SK-N-SH treated with all-trans-retinoic acid at 6 μM for 48 hours (cell line): Measurements from ENCODE around the gene ANKMY2.
"Not testable (repeated sequence)": the region's sequence is repeated elsewhere in the genome, so short reads cannot be mapped to it uniquely, and the experiment has no call there.

Experiments
- ATAC-seq: fragments of 200-7000 bp; cut with Tn5 transposase; 3 replicates; pipeline ENCODE4 v1.9.1; 2020; ENCODE audit warnings: mild to moderate bottlenecking, moderate library complexity
- ARNTL ChIP-seq: fragments of 450-650 bp; formaldehyde crosslinking; IDR thresholded peaks from 2 replicates; pipeline ENCODE4 v1.5.0; 2020; ENCODE audit warnings: low read depth, mild to moderate bottlenecking, moderate library complexity, borderline replicate concordance
- BACH2 ChIP-seq: fragments of 250-450 bp; sonication (Bioruptor Pico); IDR thresholded peaks from 2 replicates; pipeline ENCODE4 v1.9.0; 2021; ENCODE audit warnings: mild to moderate bottlenecking, borderline replicate concordance
- CREB5 ChIP-seq: fragments of 250-450 bp; sonication (Bioruptor Pico); IDR thresholded peaks from 2 replicates; pipeline ENCODE4 v1.5.1; 2020; ENCODE audit warnings: low read depth, mild to moderate bottlenecking, moderate library complexity
- CSDC2 ChIP-seq: fragments of 250-450 bp; sonication (Bioruptor Pico); IDR thresholded peaks from 2 replicates; pipeline ENCODE4 v1.5.0; 2020; ENCODE audit warnings: mild to moderate bottlenecking, moderate library complexity
- CSRNP3 ChIP-seq: fragments of 250-450 bp; sonication (Bioruptor Pico); IDR thresholded peaks from 2 replicates; pipeline ENCODE4 v1.5.1; 2021; ENCODE audit warnings: mild to moderate bottlenecking, moderate library complexity
- ESRRG ChIP-seq: fragments of 250-450 bp; sonication (Bioruptor Pico); IDR thresholded peaks from 2 replicates; pipeline ENCODE4 v1.6.1; 2021; ENCODE audit warnings: mild to moderate bottlenecking
- GLIS3 ChIP-seq: fragments of 250-450 bp; sonication (Bioruptor Pico); IDR thresholded peaks from 2 replicates; pipeline ENCODE4 v1.5.0; 2020; ENCODE audit warnings: mild to moderate bottlenecking, moderate library complexity
- ISL1 ChIP-seq: fragments of 250-450 bp; sonication (Bioruptor Pico); IDR thresholded peaks from 2 replicates; pipeline ENCODE4 v2.1.2; 2022; ENCODE audit warnings: mild to moderate bottlenecking, moderate library complexity
- OSR1 ChIP-seq: fragments of 250-450 bp; sonication (Bioruptor Pico); IDR thresholded peaks from 2 replicates; pipeline ENCODE4 v1.8.0; 2022; ENCODE audit warnings: moderate library complexity, mild to moderate bottlenecking, inconsistent platforms
- PATZ1 ChIP-seq: fragments of 250-450 bp; sonication (Bioruptor Pico); IDR thresholded peaks from 2 replicates; pipeline ENCODE4 v1.8.0; 2020; ENCODE audit warnings: mild to moderate bottlenecking, moderate library complexity, borderline replicate concordance
- POU6F1 ChIP-seq: fragments of 250-450 bp; sonication (Bioruptor Pico); IDR thresholded peaks from 2 replicates; pipeline ENCODE4 v1.8.0; 2021; ENCODE audit warnings: low read depth, mild to moderate bottlenecking, moderate library complexity, borderline replicate concordance
- PPARA ChIP-seq: fragments of 250-450 bp; sonication (Bioruptor Pico); IDR thresholded peaks from 2 replicates; pipeline ENCODE4 v1.5.0; 2020; ENCODE audit warnings: mild to moderate bottlenecking, borderline replicate concordance
- RARB ChIP-seq: fragments of 250-450 bp; sonication (Bioruptor Pico); IDR thresholded peaks from 2 replicates; pipeline ENCODE4 v1.8.0; 2021; ENCODE audit warnings: mild to moderate bottlenecking, moderate library complexity
- SNAI2 ChIP-seq: fragments of 250-450 bp; sonication (Bioruptor Pico); IDR thresholded peaks from 2 replicates; pipeline ENCODE4 v1.5.0; 2020; ENCODE audit warnings: mild to moderate bottlenecking, moderate library complexity
- TCF4 ChIP-seq: fragments of 250-450 bp; sonication (Bioruptor Pico); IDR thresholded peaks from 2 replicates; pipeline ENCODE4 v1.8.0; 2021; ENCODE audit warnings: mild to moderate bottlenecking, moderate library complexity, borderline replicate concordance
- TOX ChIP-seq: fragments of 250-450 bp; sonication (Bioruptor Pico); IDR thresholded peaks from 2 replicates; pipeline ENCODE4 v1.8.0; 2021; ENCODE audit warnings: mild to moderate bottlenecking, moderate library complexity, borderline replicate concordance
- ZC3H10 ChIP-seq: fragments of 250-450 bp; sonication (Bioruptor Pico); IDR thresholded peaks from 2 replicates; pipeline ENCODE4 v1.5.1; 2021; ENCODE audit warnings: mild to moderate bottlenecking, moderate library complexity
- ZFP3 ChIP-seq: fragments of 250-450 bp; sonication (Bioruptor Pico); IDR thresholded peaks from 2 replicates; pipeline ENCODE4 v1.5.0; 2020; ENCODE audit warnings: mild to moderate bottlenecking, moderate library complexity
- ZFP30 ChIP-seq: fragments of 450-650 bp; formaldehyde crosslinking; IDR thresholded peaks from 2 replicates; pipeline ENCODE4 v1.5.0; 2022; ENCODE audit warnings: mild to moderate bottlenecking, moderate library complexity
- ZNF565 ChIP-seq: fragments of 450-650 bp; formaldehyde crosslinking; conservative IDR thresholded peaks from 2 replicates; pipeline ENCODE4 v1.5.0; 2020; ENCODE audit warnings: low read depth, mild to moderate bottlenecking, moderate library complexity
- ZNF70 ChIP-seq: fragments of 450-650 bp; formaldehyde crosslinking; IDR thresholded peaks from 2 replicates; pipeline ENCODE4 v1.5.0; 2020; ENCODE audit warnings: mild to moderate bottlenecking, moderate library complexity
- ZNF8 ChIP-seq: fragments of 450-650 bp; formaldehyde crosslinking; IDR thresholded peaks from 2 replicates; pipeline ENCODE4 v1.5.0; 2020; ENCODE audit warnings: mild to moderate bottlenecking, moderate library complexity

Gene ANKMY2

GRCh38 chr7:16599860-16600259 is 45.7 kb downstream of the ANKMY2 start:
- no peak for ATAC-seq

GRCh38 chr7:16598015-16598414 is 47.5 kb downstream of the ANKMY2 start:
- no peak for ATAC-seq
- no peak for TF ChIP-seq ZFP30
- no peak for TF ChIP-seq CSRNP3
- no peak for TF ChIP-seq ZC3H10 (CRISPR knock-in tag)
- no peak for TF ChIP-seq CSDC2 (CRISPR knock-in tag)
- no peak for TF ChIP-seq PATZ1 (CRISPR knock-in tag)
- TF ChIP-seq ESRRG (CRISPR knock-in tag), result no peak
- TF ChIP-seq ISL1 (CRISPR knock-in tag), result no peak
- TF ChIP-seq BACH2 (CRISPR knock-in tag), result no peak
- no peak for TF ChIP-seq ZNF565 (CRISPR knock-in tag)
- no peak for TF ChIP-seq TCF4 (CRISPR knock-in tag)

More at GRCh38 chr7:16599860-16600259, 45.7 kb downstream of the ANKMY2 start:
- no peak for TF ChIP-seq ZNF8
- no peak for TF ChIP-seq ZNF565 (CRISPR knock-in tag)
- no peak for TF ChIP-seq BACH2 (CRISPR knock-in tag)
- no peak for TF ChIP-seq ESRRG (CRISPR knock-in tag)
- no peak for TF ChIP-seq PATZ1 (CRISPR knock-in tag)
- no peak for TF ChIP-seq ZFP3 (CRISPR knock-in tag)
- TF ChIP-seq CSRNP3, result no peak
- TF ChIP-seq POU6F1, result no peak
- TF ChIP-seq TOX, result no peak
- TF ChIP-seq ISL1 (CRISPR knock-in tag), result no peak
- no peak for TF ChIP-seq OSR1 (CRISPR knock-in tag)
- TF ChIP-seq CREB5 (CRISPR knock-in tag), result no peak
- TF ChIP-seq ZNF70 (CRISPR knock-in tag), result no peak
- TF ChIP-seq TCF4 (CRISPR knock-in tag), result no peak
- no peak for TF ChIP-seq ZFP30
- TF ChIP-seq SNAI2 (CRISPR knock-in tag), result no peak

- ATAC-seq, result not testable (repeated sequence)
These were observed 50.0 kb downstream of the ANKMY2 start for GRCh38 chr7:16595596-16595995.

GRCh38 chr7:16594676-16595075 is 50.9 kb downstream of the ANKMY2 start:
- no peak for ATAC-seq
- TF ChIP-seq RARB (CRISPR knock-in tag), result no peak
- no peak for TF ChIP-seq ISL1 (CRISPR knock-in tag)
- TF ChIP-seq PPARA (CRISPR knock-in tag), result no peak
- TF ChIP-seq SNAI2 (CRISPR knock-in tag), result no peak
- no peak for TF ChIP-seq ZNF70 (CRISPR knock-in tag)
- no peak for TF ChIP-seq BACH2 (CRISPR knock-in tag)
- TF ChIP-seq POU6F1, result no peak
- no peak for TF ChIP-seq ZNF565 (CRISPR knock-in tag)
- no peak for TF ChIP-seq GLIS3 (CRISPR knock-in tag)
- TF ChIP-seq ARNTL (CRISPR knock-in tag), result no peak
- TF ChIP-seq ZC3H10 (CRISPR knock-in tag), result no peak
- no peak for TF ChIP-seq CSRNP3
